Measurements from ENCODE around the gene VDAC2.

The VDAC2 gene

DNA sequence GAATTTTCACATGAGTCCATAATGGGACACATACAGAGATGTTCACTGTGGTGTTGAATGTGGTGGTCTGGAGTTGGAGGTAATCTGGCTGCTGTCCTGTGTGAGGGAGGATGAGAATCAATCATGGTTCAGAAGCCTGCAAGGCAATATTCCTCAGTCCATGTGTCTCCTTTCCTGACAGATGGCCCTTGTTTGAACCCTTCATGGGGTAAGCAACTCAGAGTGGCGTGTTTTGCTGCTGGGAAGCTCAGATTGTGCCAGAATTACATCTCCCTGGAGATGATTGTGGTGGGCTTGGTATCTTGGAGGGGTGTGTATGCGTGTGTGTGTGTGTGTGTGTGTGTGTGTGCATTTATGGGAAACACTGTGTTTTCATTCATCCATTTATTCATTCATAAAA is 69.6 kb downstream of the VDAC2 start:
- no peaks in the 10 kb centered on the region for H3K4me1 ChIP-seq (ENCODE audit: insufficient read depth, low read length, severe bottlenecking)
- no peak overlapping the region for H3K27ac ChIP-seq (ENCODE audit: low read depth, low read length, poor library complexity, severe bottlenecking)
- H3K79me2 ChIP-seq (ENCODE audit: insufficient read depth, low read length): no peaks in the 10 kb centered on the region
- no peaks in the 10 kb centered on the region for H3K36me3 ChIP-seq (ENCODE audit: insufficient read depth, low read length)
- H3K4me2 ChIP-seq (ENCODE audit: low read length): no peak overlapping the region
- H3K9ac ChIP-seq (ENCODE audit: low read length): no peak overlapping the region
- no peaks in the 10 kb centered on the region for H4K20me1 ChIP-seq (ENCODE audit: insufficient read depth, low read length)
- peaks cover 4% of the 10 kb centered on the region; the same call in 1 of the 2 replicates for H3K27me3 ChIP-seq (ENCODE audit: insufficient read depth, low read length)
- H3K9me2 ChIP-seq (ENCODE audit: low read depth, low read length): no peaks in the 10 kb centered on the region
- H3F3A ChIP-seq (ENCODE audit: insufficient read depth, low read length): no peaks in the 10 kb centered on the region
- H3K4me3 ChIP-seq (ENCODE audit: low read depth, low read length, poor library complexity, severe bottlenecking): no peak overlapping the region
- no peaks in the 10 kb centered on the region for H3K9me3 ChIP-seq (ENCODE audit: low read length)
- no peak for TF ChIP-seq EZH2 (IDR thresholded peaks at IDR 0.05; ENCODE audit: borderline replicate concordance, low read length)
- TF ChIP-seq CTCF (IDR thresholded peaks at IDR 0.05; ENCODE audit: low read length): no peak
- H2AFZ ChIP-seq (ENCODE audit: low read length): no peak overlapping the region
